WTC11 (cell line): ENCODE results near the gene COL25A1. TPM values are rescaled to one million over a fixed set of nuclear protein-coding genes. Genes with fewer than 3 reads are reported as not detected.

Experiments
- ATAC-seq: fragments of 200-7000 bp; cut with Tn5 transposase; 2 replicates; pipeline ENCODE4 v1.10.0; 2021; ENCODE audit warnings: mild to moderate bottlenecking, moderate library complexity
- CTCF ChIA-PET: fragments of 300-600 bp; sonication (Branson Sonifier 250); formaldehyde crosslinking; loops from one replicate; lab custom pipeline; 2021; ENCODE audit warnings: antibody characterized with exemption; lab: Charles Lee
- POLR2A ChIA-PET: fragments of 350-600 bp; sonication (Branson Sonifier 250); formaldehyde crosslinking; loops from one replicate; lab custom pipeline; 2021; ENCODE audit warnings: antibody characterized with exemption; lab: Charles Lee
- DNase-seq: peaks from one replicate; pipeline ENCODE4 v3.0.0; 2021; ENCODE audit warnings: low spot score
- H3K27ac Mint-ChIP-seq: 2 replicates; pipeline ENCODE4 v1.8.0; 2021; ENCODE audit warnings: mixed read lengths
- H3K27me3 Mint-ChIP-seq: 2 replicates; pipeline ENCODE4 v1.8.0; 2021; ENCODE audit warnings: low read depth, mild to moderate bottlenecking, moderate library complexity, mixed read lengths
- H3K36me3 Mint-ChIP-seq: 2 replicates; pipeline ENCODE4 v1.8.0; 2021; ENCODE audit warnings: mixed read lengths
- H3K4me1 Mint-ChIP-seq: 2 replicates; pipeline ENCODE4 v1.8.0; 2022; ENCODE audit warnings: mixed read lengths
- H3K4me3 Mint-ChIP-seq: 2 replicates; pipeline ENCODE4 v1.8.0; 2021; ENCODE audit warnings: mild to moderate bottlenecking, moderate library complexity, mixed read lengths
- H3K9me3 Mint-ChIP-seq: 2 replicates; pipeline ENCODE4 v1.8.0; 2021; ENCODE audit warnings: mixed read lengths
- ATF1 ChIP-seq: sonication (generic); formaldehyde crosslinking; IDR thresholded peaks from 2 replicates; pipeline ENCODE4 v1.8.1; 2023; ENCODE audit warnings: mild to moderate bottlenecking, moderate library complexity, missing genetic modification reagents
- CREB1 ChIP-seq: sonication (generic); formaldehyde crosslinking; IDR thresholded peaks from 2 replicates; pipeline ENCODE4 v1.8.0; 2023; ENCODE audit warnings: mild to moderate bottlenecking, missing genetic modification reagents
- MXD4 ChIP-seq: fragments of 250-450 bp; sonication (Bioruptor Pico); IDR thresholded peaks from 2 replicates; pipeline ENCODE4 v1.8.0; 2021; ENCODE audit warnings: mild to moderate bottlenecking, moderate library complexity, borderline replicate concordance
- NR3C1 ChIP-seq: sonication (generic); formaldehyde crosslinking; conservative IDR thresholded peaks from 2 replicates; pipeline ENCODE4 v1.8.1; 2023; ENCODE audit warnings: low read depth, mild to moderate bottlenecking, missing genetic modification reagents
- ZNF219 ChIP-seq: sonication (generic); formaldehyde crosslinking; IDR thresholded peaks from 2 replicates; pipeline ENCODE4 v1.8.0; 2023; ENCODE audit warnings: missing genetic modification reagents, mild to moderate bottlenecking, borderline replicate concordance
- total RNA-seq: library from RNA; stranded (reverse); gene quantifications from 3 replicates; pipeline ENCODE4 v1.2.3, GENCODE V29; 2021
- TF ChIP-seq, protein P1 (sequence below): sonication (generic); formaldehyde crosslinking; IDR thresholded peaks from 2 replicates; pipeline ENCODE4 v1.8.0; 2023; ENCODE audit warnings: missing genetic modification reagents, mild to moderate bottlenecking, borderline replicate concordance
- TF ChIP-seq, protein P2 (sequence below): sonication (generic); formaldehyde crosslinking; IDR thresholded peaks from 2 replicates; pipeline ENCODE4 v1.8.0; 2022; ENCODE audit warnings: mild to moderate bottlenecking, missing genetic modification reagents
- TF ChIP-seq, protein P3 (sequence below): sonication (generic); formaldehyde crosslinking; IDR thresholded peaks from 2 replicates; pipeline ENCODE4 v1.8.0; 2022; ENCODE audit warnings: mild to moderate bottlenecking, missing genetic modification reagents
- TF ChIP-seq, protein P4 (sequence below): fragments of 200-600 bp; IDR thresholded peaks from 2 replicates; pipeline ENCODE4 v1.8.0; 2022; ENCODE audit warnings: antibody characterized with exemption

The COL25A1 gene
- total RNA-seq, 1 experiment from 2014 or later = 6.6 TPM

DNA sequence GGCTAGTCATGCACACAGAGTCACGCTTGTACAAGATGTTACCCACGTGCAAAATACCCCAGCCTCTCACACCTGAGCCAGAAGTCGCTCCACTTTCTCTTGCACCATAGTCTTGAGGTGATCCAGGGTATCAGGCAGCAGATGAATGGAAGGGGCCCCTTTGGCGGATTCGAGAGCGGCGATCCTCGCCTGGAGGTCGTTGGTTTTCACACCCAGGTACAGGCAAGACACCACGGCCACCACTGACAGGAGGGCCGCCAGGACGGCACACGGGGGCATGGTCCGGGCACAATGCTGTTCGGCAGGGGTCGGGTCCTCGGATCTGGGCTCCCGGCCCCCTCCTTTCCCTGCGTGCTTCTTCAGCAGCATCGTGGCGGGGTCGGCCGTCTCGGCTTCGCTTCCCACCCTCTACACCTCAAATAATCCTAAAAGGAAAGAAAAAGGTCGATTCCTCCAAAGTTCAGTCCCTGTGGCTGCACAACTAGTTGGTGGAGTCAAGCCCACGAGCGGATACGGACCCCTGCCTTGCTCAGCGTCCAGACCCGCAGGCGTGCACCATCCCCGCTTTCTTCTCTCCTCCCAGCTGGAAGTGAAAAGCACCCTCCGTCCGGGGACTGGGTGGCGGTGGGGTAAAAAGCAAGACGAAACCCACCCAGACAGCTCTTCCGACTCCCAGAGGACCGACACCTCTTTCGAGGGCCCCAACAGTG is 652 bp downstream of the COL25A1 start:
- POLR2A ChIA-PET = no interaction called here
- Mint-ChIP-seq H3K9me3 (no peaks in the 10 kb centered on the region), H3K27ac (no peak overlapping the region), H3K4me1 (peaks cover 16% of the 10 kb centered on the region), H3K36me3 (no peaks in the 10 kb centered on the region), H3K27me3 (peaks cover 43% of the 10 kb centered on the region), H3K4me3 (peak overlapping the region; percentile 70)
- CTCF ChIA-PET = interaction anchor here (1.6 kb wide), 1 partner anchor 8 kb away, joined by 16 read pairs; no protein-coding TSS in a partner anchor
- ATAC-seq = no peak
- TF ChIP-seq, protein P1, sequence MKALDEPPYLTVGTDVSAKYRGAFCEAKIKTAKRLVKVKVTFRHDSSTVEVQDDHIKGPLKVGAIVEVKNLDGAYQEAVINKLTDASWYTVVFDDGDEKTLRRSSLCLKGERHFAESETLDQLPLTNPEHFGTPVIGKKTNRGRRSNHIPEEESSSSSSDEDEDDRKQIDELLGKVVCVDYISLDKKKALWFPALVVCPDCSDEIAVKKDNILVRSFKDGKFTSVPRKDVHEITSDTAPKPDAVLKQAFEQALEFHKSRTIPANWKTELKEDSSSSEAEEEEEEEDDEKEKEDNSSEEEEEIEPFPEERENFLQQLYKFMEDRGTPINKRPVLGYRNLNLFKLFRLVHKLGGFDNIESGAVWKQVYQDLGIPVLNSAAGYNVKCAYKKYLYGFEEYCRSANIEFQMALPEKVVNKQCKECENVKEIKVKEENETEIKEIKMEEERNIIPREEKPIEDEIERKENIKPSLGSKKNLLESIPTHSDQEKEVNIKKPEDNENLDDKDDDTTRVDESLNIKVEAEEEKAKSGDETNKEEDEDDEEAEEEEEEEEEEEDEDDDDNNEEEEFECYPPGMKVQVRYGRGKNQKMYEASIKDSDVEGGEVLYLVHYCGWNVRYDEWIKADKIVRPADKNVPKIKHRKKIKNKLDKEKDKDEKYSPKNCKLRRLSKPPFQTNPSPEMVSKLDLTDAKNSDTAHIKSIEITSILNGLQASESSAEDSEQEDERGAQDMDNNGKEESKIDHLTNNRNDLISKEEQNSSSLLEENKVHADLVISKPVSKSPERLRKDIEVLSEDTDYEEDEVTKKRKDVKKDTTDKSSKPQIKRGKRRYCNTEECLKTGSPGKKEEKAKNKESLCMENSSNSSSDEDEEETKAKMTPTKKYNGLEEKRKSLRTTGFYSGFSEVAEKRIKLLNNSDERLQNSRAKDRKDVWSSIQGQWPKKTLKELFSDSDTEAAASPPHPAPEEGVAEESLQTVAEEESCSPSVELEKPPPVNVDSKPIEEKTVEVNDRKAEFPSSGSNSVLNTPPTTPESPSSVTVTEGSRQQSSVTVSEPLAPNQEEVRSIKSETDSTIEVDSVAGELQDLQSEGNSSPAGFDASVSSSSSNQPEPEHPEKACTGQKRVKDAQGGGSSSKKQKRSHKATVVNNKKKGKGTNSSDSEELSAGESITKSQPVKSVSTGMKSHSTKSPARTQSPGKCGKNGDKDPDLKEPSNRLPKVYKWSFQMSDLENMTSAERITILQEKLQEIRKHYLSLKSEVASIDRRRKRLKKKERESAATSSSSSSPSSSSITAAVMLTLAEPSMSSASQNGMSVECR (CRISPR knock-in tag) = no peak
- TF ChIP-seq, protein P2, sequence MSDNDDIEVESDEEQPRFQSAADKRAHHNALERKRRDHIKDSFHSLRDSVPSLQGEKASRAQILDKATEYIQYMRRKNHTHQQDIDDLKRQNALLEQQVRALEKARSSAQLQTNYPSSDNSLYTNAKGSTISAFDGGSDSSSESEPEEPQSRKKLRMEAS (CRISPR knock-in tag) = peak; percentile 66
- TF ChIP-seq, protein P3, sequence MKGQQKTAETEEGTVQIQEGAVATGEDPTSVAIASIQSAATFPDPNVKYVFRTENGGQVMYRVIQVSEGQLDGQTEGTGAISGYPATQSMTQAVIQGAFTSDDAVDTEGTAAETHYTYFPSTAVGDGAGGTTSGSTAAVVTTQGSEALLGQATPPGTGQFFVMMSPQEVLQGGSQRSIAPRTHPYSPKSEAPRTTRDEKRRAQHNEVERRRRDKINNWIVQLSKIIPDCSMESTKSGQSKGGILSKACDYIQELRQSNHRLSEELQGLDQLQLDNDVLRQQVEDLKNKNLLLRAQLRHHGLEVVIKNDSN (CRISPR knock-in tag) = no peak
- TF ChIP-seq ZNF219 (CRISPR knock-in tag) (0 out of 2 replicates have a peak, but pooled peaks have one; percentile 28), CREB1 (CRISPR knock-in tag) (0 out of 2 replicates have a peak, but pooled peaks have one; percentile 30)
- TF ChIP-seq, protein P4, sequence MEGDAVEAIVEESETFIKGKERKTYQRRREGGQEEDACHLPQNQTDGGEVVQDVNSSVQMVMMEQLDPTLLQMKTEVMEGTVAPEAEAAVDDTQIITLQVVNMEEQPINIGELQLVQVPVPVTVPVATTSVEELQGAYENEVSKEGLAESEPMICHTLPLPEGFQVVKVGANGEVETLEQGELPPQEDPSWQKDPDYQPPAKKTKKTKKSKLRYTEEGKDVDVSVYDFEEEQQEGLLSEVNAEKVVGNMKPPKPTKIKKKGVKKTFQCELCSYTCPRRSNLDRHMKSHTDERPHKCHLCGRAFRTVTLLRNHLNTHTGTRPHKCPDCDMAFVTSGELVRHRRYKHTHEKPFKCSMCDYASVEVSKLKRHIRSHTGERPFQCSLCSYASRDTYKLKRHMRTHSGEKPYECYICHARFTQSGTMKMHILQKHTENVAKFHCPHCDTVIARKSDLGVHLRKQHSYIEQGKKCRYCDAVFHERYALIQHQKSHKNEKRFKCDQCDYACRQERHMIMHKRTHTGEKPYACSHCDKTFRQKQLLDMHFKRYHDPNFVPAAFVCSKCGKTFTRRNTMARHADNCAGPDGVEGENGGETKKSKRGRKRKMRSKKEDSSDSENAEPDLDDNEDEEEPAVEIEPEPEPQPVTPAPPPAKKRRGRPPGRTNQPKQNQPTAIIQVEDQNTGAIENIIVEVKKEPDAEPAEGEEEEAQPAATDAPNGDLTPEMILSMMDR = no peak
- DNase-seq = peak; percentile 19

DNA sequence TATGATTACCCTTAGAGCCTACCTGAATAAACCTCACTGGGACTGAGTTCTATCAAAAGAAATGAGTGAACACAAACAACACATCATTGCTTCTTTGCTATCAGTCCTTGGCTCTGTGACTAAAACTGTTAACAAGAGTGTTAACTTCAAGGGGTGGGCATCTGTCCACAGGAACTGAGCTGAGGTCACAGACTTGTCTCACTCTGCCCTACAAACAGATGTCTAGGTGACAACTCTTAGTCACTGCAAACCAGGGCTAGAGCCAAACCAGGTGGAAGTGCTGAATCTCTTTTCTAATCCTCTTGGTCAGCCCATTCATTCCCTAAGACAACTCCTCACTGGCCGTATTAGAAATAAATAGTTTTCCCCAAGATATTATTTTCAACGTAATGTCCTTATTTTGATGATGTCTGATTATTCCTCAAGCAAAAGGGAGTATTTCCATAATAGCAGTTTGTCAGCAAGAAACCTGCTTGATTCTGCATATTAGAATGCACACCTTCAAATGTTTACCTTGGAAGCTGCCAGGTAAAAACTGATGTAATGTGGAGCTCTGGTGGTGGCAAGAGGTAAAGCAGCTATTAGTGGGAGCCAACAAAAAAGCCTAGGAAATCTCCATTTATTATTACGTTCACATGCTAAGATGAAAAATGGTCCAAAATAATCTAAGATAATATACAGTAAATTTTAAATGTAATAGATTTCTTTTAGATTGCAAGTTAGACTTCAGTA is 4.0 kb downstream of the COL25A1 start:
- ChIA-PET CTCF (interaction anchor here (0.8 to 1.2 kb wide), 12 partner anchors 8 to 463 kb away, joined by 3 to 6 read pairs (median 3); no protein-coding TSS in a partner anchor), POLR2A (interaction anchor here (0.7 kb wide), 1 partner anchor 409 kb away, joined by 3 read pairs; no protein-coding TSS in a partner anchor)
- no peak overlapping the region for H3K27ac Mint-ChIP-seq
- H3K27me3 Mint-ChIP-seq = peaks cover 29% of the 10 kb centered on the region
- no peaks in the 10 kb centered on the region for H3K36me3 Mint-ChIP-seq
- H3K4me1 Mint-ChIP-seq = peaks cover 16% of the 10 kb centered on the region
- ATAC-seq (no peak), DNase-seq (no peak)
- H3K9me3 Mint-ChIP-seq = no peaks in the 10 kb centered on the region
- TF ChIP-seq ATF1 (CRISPR knock-in tag) (no peak), NR3C1 (no peak), MXD4 (no peak)
- TF ChIP-seq, protein P4 = peak; percentile 55; the same call in 1 of the 2 replicates
- TF ChIP-seq, protein P1 (CRISPR knock-in tag) = no peak
- H3K4me3 Mint-ChIP-seq = no peak overlapping the region
